Panc1 (cell line): Measurements from ENCODE around the gene LPGAT1.

Source experiments
- CTCF ChIP-seq: fragments of 450-650 bp; IDR thresholded peaks from 2 replicates; pipeline ENCODE4 v1.5.1; 2017; ENCODE audit warnings: mild to moderate bottlenecking
- POLR2AphosphoS5 ChIP-seq: IDR thresholded peaks from 2 replicates; pipeline ENCODE4 v1.6.1; 2012; ENCODE audit warnings: mild to moderate bottlenecking, low read depth, low read length, moderate library complexity
- REST ChIP-seq, 2 experiments: IDR thresholded peaks; 2 replicates each; pipeline ENCODE4 v1.6.1; 2011 to 2012; ENCODE audit warnings: low read depth in 2 of 2, control low read depth in 1 of 2, low read length in 1 of 2, mild to moderate bottlenecking in 1 of 2, moderate library complexity in 1 of 2; ENCODE audit not compliant: insufficient read depth in 1 of 2
- SIN3A ChIP-seq: IDR thresholded peaks from 2 replicates; pipeline ENCODE4 v1.6.1; 2012; ENCODE audit warnings: low read depth, mild to moderate bottlenecking, low read length, moderate library complexity, borderline replicate concordance; ENCODE audit not compliant: insufficient read depth

- TF ChIP-seq SIN3A (no peak), CTCF (no peak), REST (IDR thresholded peaks at IDR 0.05; ENCODE audit: insufficient read depth in 1 of 2, low read depth in 2 of 2, low read length in 1 of 2) (no peak), POLR2AphosphoS5 (no peak)
Observed at GRCh38 chr1:211701733-211702132, 128.8 kb downstream of the LPGAT1 start.
